SJSA1 (cell line): ENCODE measurements around the gene LPXN. TPM values are rescaled to one million over a fixed set of nuclear protein-coding genes. Genes with fewer than 3 reads are reported as not detected.

Experiments used
- DNase-seq, 2 experiments: peaks; one replicate each; pipeline ENCODE4 v3.0.0-alpha.2; 2015 to 2020; ENCODE audit warnings: low spot score in 2 of 2, low read depth in 1 of 2
- H3K27ac ChIP-seq: fragments of 250-450 bp; sonication (Bioruptor Pico); 2 replicates; pipeline ENCODE4 v1.5.1; 2020; ENCODE audit warnings: mild to moderate bottlenecking, moderate library complexity
- H3K27me3 ChIP-seq: fragments of 250-450 bp; sonication (Bioruptor Pico); replicated peaks from 2 replicates; pipeline ENCODE4 v1.5.1; 2020; ENCODE audit warnings: mild to moderate bottlenecking, moderate library complexity
- H3K36me3 ChIP-seq: fragments of 250-450 bp; sonication (Bioruptor Pico); 2 replicates; pipeline ENCODE4 v1.5.1; 2020; ENCODE audit warnings: mild to moderate bottlenecking
- H3K4me1 ChIP-seq: fragments of 250-450 bp; sonication (Bioruptor Pico); replicated peaks from 2 replicates; pipeline ENCODE4 v1.6.1; 2021; ENCODE audit warnings: mild to moderate bottlenecking
- H3K4me3 ChIP-seq: fragments of 250-450 bp; sonication (Bioruptor Pico); 2 replicates; pipeline ENCODE4 v1.5.1; 2020; ENCODE audit warnings: mild to moderate bottlenecking
- H3K9me3 ChIP-seq: fragments of 250-450 bp; sonication (Bioruptor Pico); replicated peaks from 2 replicates; pipeline ENCODE4 v1.5.1; 2020; ENCODE audit warnings: mild to moderate bottlenecking
- total RNA-seq: library from RNA; depleted of rRNA; stranded (reverse); fragments of >200 nt; shearing (Covaris generic); gene quantifications from 2 replicates; pipeline ENCODE4 v1.2.3, GENCODE V29; 2014

The LPXN gene
- total RNA-seq, 1 experiment from 2014 or later: 4.0 TPM

DNA sequence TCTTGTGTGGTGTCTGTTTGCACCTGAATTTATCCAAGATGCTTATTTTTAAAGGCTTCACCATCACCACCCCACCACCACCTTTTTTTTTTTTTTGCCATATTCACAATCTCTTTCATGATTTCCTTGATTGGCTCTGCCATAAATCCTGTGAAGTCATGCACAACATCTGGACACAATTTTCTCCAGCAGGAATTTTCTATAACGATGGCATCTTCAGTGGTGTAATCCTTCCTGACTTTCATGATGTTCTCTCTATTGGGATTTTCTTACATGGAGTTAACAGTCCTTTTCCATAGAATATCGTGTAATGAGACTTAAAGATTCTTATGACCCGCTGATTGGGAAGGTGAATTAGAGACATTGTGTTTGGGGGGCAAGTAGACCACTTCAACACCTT, 21.0 kb upstream of the LPXN start:
- Histone ChIP-seq H3K36me3 (peaks cover 46% of the 10 kb centered on the region), H3K9me3 (no peaks in the 10 kb centered on the region), H3K4me1 (peaks cover 9% of the 10 kb centered on the region), H3K27ac (no peak overlapping the region), H3K27me3 (no peaks in the 10 kb centered on the region), H3K4me3 (no peak overlapping the region)
- no peak for DNase-seq

DNA sequence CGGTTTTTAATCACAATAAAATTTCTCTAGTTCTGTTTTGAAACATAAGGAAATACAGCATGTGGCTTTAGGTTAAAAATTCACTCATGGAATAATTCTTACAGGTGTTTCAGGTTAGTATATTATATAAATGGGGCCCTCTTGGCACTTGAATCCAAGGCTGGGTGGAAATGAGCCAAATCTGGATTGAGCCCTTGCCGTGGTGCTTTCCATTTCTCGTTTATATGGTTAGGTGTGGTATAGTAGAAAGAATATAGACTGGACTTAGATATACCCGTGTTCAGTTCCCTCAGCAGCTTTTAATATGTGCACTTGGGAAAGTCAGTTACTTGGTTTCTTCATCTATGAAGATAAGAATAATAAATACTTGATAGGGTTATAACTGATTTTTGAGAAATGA, 19.2 kb upstream of the LPXN start:
- DNase-seq: no peak
- no peak overlapping the region for H3K4me3 ChIP-seq
- H3K36me3 ChIP-seq: peaks cover 52% of the 10 kb centered on the region
- no peaks in the 10 kb centered on the region for H3K27me3 ChIP-seq
- no peaks in the 10 kb centered on the region for H3K9me3 ChIP-seq
- H3K27ac ChIP-seq: no peak overlapping the region
- H3K4me1 ChIP-seq: peaks cover 9% of the 10 kb centered on the region

DNA sequence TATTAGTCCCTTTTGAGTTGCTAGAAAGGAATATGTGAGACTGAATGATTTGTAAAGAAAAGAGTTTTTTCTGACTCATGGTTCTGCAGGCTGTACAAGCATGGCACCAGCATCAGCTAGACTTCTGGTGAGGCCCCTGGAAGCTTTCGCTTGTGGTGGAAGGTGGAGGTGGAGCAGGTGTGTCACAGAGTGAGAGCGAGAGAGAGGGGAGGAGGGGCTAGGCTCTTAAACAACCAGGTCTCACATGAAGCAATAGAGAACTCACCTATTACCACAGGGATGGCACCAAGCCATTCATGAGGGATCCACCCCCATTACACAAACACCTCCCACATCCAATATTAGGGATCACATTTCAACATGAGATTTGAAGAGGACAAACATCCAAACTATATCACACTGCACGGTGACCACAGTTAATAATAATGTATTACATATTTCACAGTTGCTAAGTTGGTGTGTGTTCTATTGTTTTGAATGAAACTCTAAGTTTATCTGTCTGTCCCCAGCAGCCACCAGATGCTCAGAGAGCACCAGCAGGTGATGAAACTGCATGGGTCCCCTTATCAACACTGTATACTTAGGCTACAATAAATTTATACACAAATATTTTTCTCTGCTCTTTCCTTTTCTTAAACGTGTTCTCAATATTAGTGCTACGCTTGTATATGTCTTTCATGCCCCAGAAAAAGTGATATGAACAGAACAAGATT, 17.3 kb upstream of the LPXN start:
- H3K36me3 ChIP-seq: peaks cover 44% of the 10 kb centered on the region
- H3K27me3 ChIP-seq: no peaks in the 10 kb centered on the region
- no peak for DNase-seq
- peaks cover 9% of the 10 kb centered on the region for H3K4me1 ChIP-seq
- no peaks in the 10 kb centered on the region for H3K9me3 ChIP-seq
- H3K27ac ChIP-seq: no peak overlapping the region
- no peak overlapping the region for H3K4me3 ChIP-seq

DNA sequence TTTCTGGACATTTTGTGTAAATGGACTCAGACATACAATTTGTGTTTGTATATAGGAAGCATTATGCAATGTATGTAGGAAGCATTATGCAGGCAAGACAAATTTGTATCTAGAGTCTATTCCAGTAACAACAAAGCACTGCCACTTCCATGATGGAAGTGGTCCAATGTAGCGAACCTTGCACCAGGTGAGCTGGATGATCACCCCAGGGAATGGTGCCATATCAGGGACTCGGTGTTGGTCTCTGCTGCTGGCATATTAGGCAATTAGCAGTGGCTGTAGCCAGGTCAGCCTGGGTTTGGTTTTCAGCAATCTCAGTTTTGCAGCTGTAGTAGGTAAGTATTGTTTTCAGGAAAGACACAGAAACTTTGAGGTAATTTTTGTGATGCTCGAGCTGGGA, 16.0 kb upstream of the LPXN start:
- H3K4me1 ChIP-seq: peaks cover 9% of the 10 kb centered on the region
- H3K27ac ChIP-seq: no peak overlapping the region
- no peaks in the 10 kb centered on the region for H3K9me3 ChIP-seq
- DNase-seq: no peak
- H3K36me3 ChIP-seq: peaks cover 40% of the 10 kb centered on the region
- H3K27me3 ChIP-seq: no peaks in the 10 kb centered on the region
- no peak overlapping the region for H3K4me3 ChIP-seq

DNA sequence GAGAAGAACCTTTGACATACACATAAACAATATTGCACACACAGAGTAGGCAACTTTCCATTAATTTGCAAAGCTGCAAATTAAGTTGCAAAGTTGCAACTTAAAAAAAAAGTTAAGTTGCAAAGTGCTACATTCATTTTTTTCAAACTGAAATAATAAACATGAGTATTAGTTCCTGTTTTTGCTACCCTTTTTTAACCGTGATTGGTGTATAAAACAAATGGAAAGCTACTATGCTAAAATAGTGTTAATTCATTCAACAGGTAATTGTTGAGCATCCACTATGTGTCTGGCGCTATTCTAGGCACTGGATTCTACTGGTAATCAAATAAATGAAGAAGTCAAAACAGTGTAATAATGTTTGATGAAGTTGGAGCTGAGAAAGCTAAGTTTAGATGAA, 11.3 kb upstream of the LPXN start:
- Histone ChIP-seq H3K36me3 (peaks cover 32% of the 10 kb centered on the region), H3K4me3 (no peak overlapping the region), H3K27ac (no peak overlapping the region), H3K9me3 (no peaks in the 10 kb centered on the region), H3K27me3 (no peaks in the 10 kb centered on the region), H3K4me1 (no peaks in the 10 kb centered on the region)
- DNase-seq: no peak

DNA sequence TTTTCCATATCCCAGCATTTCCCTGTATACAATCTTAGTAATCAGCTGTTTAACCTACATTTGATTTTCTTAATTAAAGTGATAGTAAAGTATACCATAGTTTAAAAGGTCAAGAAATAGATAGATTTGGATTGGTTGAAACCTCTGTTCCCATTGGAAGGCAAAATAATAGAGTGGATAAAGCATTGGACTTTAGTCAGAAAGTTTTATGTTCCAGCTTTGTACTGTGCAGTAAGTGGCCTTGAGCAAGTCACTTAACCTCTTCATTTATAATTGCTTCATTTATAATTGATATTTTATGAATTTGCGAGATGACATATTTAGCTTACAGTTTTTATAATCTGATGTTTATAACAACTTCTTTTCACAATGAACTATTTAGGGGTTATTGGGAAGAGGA, 6.8 kb upstream of the LPXN start:
- no peak overlapping the region for H3K4me3 ChIP-seq
- H3K4me1 ChIP-seq: 0 out of 2 replicates have a peak, but pooled peaks cover 4% of the 10 kb centered on the region
- no peaks in the 10 kb centered on the region for H3K9me3 ChIP-seq
- DNase-seq: no peak
- peaks cover 34% of the 10 kb centered on the region for H3K36me3 ChIP-seq
- no peaks in the 10 kb centered on the region for H3K27me3 ChIP-seq
- no peak overlapping the region for H3K27ac ChIP-seq

DNA sequence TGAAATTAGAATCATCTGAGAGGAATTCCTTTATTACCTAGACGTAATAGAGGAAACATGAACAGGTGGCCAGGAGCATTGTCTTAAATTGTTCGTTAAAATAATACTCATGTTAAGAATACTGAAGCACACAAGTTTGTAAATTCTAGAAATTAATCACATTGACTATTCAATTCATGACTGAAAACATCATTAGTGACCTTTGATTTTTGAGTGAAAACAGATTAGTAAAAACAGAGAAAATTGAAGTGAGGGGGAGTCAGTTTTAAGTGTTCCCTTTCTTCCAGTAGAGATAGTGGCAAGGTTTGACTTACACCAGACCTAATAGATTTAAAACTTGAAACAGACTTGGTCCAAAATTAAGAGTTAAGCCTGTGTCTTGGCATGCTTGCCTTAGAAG, 4.7 kb upstream of the LPXN start:
- H3K4me1 ChIP-seq: peaks cover 18% of the 10 kb centered on the region
- H3K36me3 ChIP-seq: peaks cover 20% of the 10 kb centered on the region
- DNase-seq: no peak
- no peaks in the 10 kb centered on the region for H3K27me3 ChIP-seq
- H3K4me3 ChIP-seq: peak overlapping the region; percentile 99
- no peaks in the 10 kb centered on the region for H3K9me3 ChIP-seq
- H3K27ac ChIP-seq: no peak overlapping the region

DNA sequence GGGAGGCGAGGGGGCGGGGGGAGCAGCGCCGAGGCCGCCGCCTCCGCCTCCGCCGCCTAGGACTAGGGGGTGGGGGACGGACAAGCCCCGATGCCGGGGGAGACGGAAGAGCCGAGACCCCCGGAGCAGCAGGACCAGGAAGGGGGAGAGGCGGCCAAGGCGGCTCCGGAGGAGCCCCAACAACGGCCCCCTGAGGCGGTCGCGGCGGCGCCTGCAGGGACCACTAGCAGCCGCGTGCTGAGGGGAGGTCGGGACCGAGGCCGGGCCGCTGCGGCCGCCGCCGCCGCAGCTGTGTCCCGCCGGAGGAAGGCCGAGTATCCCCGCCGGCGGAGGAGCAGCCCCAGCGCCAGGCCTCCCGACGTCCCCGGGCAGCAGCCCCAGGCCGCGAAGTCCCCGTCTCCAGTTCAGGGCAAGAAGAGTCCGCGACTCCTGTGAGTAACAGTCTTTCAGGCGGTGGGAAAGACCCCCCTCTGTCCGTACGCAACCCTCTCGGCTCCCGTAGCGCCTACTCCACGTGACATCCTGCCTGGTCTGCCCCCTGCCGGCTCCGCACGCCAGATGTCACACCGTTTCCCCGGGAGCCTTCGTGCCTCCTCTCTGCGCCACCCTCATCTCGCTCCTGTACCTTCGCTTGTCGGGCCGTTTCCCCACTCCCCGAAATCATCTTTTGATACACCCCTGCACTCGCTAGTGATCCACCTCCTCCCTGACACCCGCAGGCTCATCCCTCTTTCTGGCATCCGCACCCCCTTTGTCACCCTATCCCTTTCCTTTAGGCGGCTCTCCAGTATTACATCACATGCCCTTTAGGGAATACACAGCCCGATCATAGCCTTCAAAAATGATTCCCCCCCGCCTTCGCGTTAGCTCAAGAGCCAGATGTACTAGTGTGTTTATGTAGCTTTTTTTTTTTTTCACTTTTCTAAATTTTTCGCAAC, 3.8 kb upstream of the LPXN start:
- H3K27me3 ChIP-seq: no peaks in the 10 kb centered on the region
- H3K36me3 ChIP-seq: peaks cover 15% of the 10 kb centered on the region
- peak overlapping the region; percentile 99 for H3K27ac ChIP-seq
- peak; percentile 93 for DNase-seq
- peak overlapping the region; percentile 99 for H3K4me3 ChIP-seq
- no peaks in the 10 kb centered on the region for H3K9me3 ChIP-seq
- peaks cover 20% of the 10 kb centered on the region for H3K4me1 ChIP-seq

DNA sequence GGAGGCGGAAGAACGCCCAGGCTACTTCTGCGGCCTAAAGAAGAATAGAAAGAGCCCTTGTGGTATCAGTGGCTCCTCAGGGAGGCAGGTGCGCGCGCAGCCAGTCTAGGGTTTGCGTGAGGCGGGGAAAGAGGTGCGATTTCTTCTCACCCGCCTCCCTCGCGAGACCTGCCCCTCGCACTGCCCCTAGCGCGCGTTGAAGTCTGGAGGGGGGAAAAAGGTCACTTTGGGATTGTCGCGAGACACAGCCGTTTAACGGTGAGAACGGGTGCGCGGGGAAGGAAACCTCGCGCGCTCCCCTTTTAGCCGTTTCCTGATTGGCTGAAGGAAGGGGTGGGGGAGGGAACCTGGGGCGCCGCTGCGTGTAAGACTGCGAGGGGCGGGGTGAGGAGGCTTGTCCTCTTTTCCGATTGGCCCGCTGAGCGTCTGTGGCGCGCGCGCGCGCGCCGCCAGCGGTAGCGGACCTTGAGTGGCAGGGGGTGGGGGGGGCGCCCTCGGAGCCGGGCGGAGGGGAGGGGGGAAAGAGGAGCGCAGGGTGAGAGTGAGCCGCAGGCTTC, 3.1 kb upstream of the LPXN start, which contains the start of gene ZFP91:
Gene ZFP91 (plus strand): TSS at position 429 of the 557 bp plus-strand sequence. CDS start 219 bp downstream, outside the sequence.
- peak; percentile 98 to 99 for DNase-seq
- peak within 1 kb of the TSS; percentile 99 for H3K4me3 ChIP-seq
- peaks cover 24% of the 10 kb centered on the region for H3K4me1 ChIP-seq
- no peaks in the 10 kb centered on the region for H3K27me3 ChIP-seq
- peak within 1 kb of the TSS; percentile 100 for H3K27ac ChIP-seq
- peaks cover 15% of the 10 kb centered on the region for H3K36me3 ChIP-seq
- no peaks in the 10 kb centered on the region for H3K9me3 ChIP-seq

DNA sequence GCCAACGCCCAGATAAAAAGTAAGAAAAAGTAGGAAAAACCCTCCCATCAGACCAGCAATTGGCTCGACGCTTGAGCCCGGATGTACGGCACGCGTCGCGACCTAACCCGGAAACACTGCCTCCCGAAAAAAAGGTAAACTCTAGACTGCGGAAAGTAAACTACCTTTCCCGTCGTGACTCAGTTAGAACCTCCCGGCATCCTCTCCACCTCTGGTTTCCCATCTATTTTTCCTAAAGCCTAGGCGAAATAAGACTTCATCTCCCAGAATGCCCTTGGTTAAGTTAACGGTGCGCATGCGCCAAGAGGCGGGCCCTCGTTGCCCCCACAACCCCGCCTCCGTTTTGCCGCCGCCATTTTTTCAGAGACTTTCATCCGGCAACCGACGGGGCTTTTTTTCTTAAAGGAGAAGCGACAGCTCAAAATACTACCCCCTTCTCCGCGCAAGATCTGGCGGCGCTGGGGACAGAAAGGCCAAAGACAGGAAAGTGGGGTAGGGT, 2.5 kb upstream of the LPXN start:
- Histone ChIP-seq H3K27me3 (no peaks in the 10 kb centered on the region), H3K4me1 (peaks cover 29% of the 10 kb centered on the region), H3K4me3 (peak overlapping the region; percentile 99), H3K27ac (peak overlapping the region; percentile 100), H3K9me3 (no peaks in the 10 kb centered on the region), H3K36me3 (peaks cover 15% of the 10 kb centered on the region)
- DNase-seq: peak; percentile 96 to 98

DNA sequence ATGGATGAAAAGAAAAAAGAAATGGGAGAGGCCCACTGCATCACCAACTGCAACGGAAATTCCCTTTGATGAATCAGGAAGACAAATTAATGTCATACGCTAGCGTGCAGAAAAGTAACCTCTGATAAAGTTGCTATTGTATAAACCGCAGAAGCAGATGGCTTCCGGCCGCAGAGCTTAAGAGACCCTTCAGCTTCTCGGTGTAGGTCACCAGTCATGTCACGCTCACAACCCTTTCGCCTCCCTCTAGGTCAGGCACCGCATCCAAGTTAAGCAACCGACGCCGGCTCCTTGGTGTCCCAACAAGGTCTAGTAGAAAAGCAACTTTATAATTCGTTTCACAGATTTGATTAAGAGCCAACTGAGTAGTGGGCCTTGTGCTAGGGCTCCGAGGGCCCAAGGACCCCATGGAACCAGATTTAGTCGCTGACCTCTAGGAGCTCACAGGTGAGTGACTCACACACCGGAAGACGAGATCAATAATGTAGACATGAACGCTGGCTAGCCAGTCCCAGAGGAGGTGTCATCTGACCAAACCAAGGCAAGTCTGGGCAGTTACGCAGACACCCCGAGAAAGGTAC, 2.0 kb upstream of the LPXN start:
- peak; percentile 81 to 83 for DNase-seq
- H3K27me3 ChIP-seq: no peaks in the 10 kb centered on the region
- H3K4me3 ChIP-seq: peak overlapping the region; percentile 99
- peaks cover 15% of the 10 kb centered on the region for H3K36me3 ChIP-seq
- peaks cover 30% of the 10 kb centered on the region for H3K4me1 ChIP-seq
- H3K9me3 ChIP-seq: no peaks in the 10 kb centered on the region
- peak overlapping the region; percentile 100 for H3K27ac ChIP-seq

DNA sequence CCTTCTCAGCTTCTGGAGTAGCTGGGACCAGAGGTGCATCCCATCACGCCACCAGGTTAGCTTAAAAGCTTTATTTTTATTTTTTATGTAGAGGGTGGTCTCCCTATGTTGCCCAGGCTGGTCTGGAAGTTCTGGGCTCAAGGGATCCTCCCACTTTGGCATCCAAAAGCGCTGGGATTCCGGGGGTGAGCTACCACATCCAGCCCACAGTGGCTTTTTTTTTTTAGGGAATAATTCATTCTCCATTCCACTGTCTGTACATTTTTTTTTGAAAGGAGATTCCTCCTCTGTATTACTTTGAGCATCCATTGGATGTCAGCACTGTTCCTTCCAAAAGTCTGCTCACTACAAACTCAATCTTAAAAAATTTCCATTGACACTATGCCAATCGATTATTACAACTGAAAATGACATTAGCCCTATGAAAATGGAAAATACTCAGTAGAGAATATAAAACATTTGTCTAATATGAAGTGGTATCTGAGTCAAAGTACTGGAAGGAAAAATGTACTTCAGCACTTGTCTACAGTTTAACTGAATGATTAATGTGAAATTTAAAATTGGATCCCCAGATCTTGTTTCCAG, 1.3 kb upstream of the LPXN start:
- H3K4me1 ChIP-seq: peaks cover 30% of the 10 kb centered on the region
- H3K9me3 ChIP-seq: no peaks in the 10 kb centered on the region
- H3K27ac ChIP-seq: peak overlapping the region; percentile 100
- DNase-seq: no peak
- H3K36me3 ChIP-seq: peaks cover 15% of the 10 kb centered on the region
- no peaks in the 10 kb centered on the region for H3K27me3 ChIP-seq
- peak overlapping the region; percentile 99 for H3K4me3 ChIP-seq

DNA sequence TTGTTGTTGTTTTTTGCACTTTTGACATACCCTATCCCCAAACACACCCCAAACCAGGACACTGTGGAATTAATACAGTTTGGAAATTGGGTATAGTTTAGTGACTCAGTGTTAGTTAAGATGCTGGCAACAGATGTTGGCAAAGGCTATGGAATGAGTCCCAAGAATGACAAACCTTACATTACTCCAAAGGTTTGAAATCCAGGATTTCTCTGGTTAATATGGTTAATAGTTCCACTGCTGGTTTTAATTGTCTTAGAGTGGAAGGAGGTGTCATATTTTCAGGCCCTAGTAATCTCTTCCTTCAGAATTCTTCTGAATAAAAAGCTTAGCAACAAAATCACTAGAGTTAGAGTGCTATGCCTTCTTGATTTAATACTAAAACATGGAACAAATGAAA, 775 bp downstream of the LPXN start:
- Histone ChIP-seq H3K4me1 (peaks cover 26% of the 10 kb centered on the region), H3K9me3 (no peaks in the 10 kb centered on the region), H3K4me3 (no peak overlapping the region), H3K27ac (no peak overlapping the region), H3K27me3 (no peaks in the 10 kb centered on the region), H3K36me3 (peaks cover 21% of the 10 kb centered on the region)
- DNase-seq: no peak
